K562 (cell line): ENCODE data around the gene DCDC2. TPM values are rescaled to one million over a fixed set of nuclear protein-coding genes. Genes with fewer than 3 reads are reported as not detected.

Experiments used
- ATAC-seq: fragments of 200-7000 bp; cut with Tn5 transposase; 3 replicates; pipeline ENCODE4 v1.9.1; 2020; ENCODE audit warnings: moderate library complexity
- BruUV-seq: library from RNA; stranded (reverse); fragments of 400-500 nt; replicated peaks from 2 replicates; lab custom pipeline; 2021; lab: Mats Ljungman, UMichigan
- CTCF ChIA-PET: fragments of 300-600 bp; formaldehyde crosslinking; extraction: SDS; loops from one replicate; lab custom pipeline; 2021; ENCODE audit warnings: low intra/inter-chr PET ratio; lab: Yijun Ruan, JAX
- POLR2A ChIA-PET: fragments of 300-600, 350-650 bp; sonication (Branson Sonifier 250); formaldehyde crosslinking; extraction: SDS; loops from one replicate; lab custom pipeline; 2021; ENCODE audit warnings: antibody characterized with exemption, inconsistent platforms; lab: Yijun Ruan, JAX
- DNase-seq, 4 experiments: peaks; one replicate each; pipeline versions ENCODE4 v3.0.0 to v3.0.0-alpha.2; 2011 to 2018; ENCODE audit warnings: low spot score in 3 of 4, mixed read lengths in 3 of 4; ENCODE audit errors: extremely low read depth in 1 of 4
- FAIRE-seq: peaks from 2 replicates; lab custom pipeline; 2011; peaks lifted over from hg19 to GRCh38; lab: Jason Lieb, UNC
- H2AFZ ChIP-seq: 2 replicates; pipeline ENCODE4 v1.6.0; 2011; ENCODE audit warnings: low read depth, low read length, control low read depth, inconsistent platforms
- H3K27ac ChIP-seq: fragments of 200-600 bp; 3 replicates; pipeline ENCODE4 v1.8.0; 2011; ENCODE audit warnings: low read depth, mild to moderate bottlenecking, control low read depth, inconsistent platforms, low read length, moderate library complexity, mixed read lengths; ENCODE audit errors: extremely low read depth
- H3K27me3 ChIP-seq, 2 experiments: fragments of 300-600 bp in 1 of 2; 2 replicates in 1 of 2; 3 replicates in 1 of 2; pipeline versions ENCODE4 v1.6.0 to v1.8.0; 2011; ENCODE audit warnings: inconsistent platforms in 2 of 2, low read length in 2 of 2, mild to moderate bottlenecking in 1 of 2, mixed read lengths in 1 of 2, moderate library complexity in 1 of 2; ENCODE audit not compliant: control insufficient read depth in 2 of 2, insufficient read depth in 2 of 2
- H3K36me3 ChIP-seq: fragments of 300-600 bp; 3 replicates; pipeline ENCODE4 v1.8.0; 2011; ENCODE audit warnings: mild to moderate bottlenecking, low read length, inconsistent platforms; ENCODE audit not compliant: control insufficient read depth, insufficient read depth
- H3K4me1 ChIP-seq, 2 experiments: fragments of 200-600 bp in 1 of 2; replicated peaks in 1 of 2; 2 replicates in 1 of 2; 3 replicates in 1 of 2; pipeline versions ENCODE4 v1.5.1 to v1.8.0; 2011; ENCODE audit warnings: inconsistent platforms in 2 of 2, low read length in 2 of 2, mild to moderate bottlenecking in 1 of 2, mixed read lengths in 1 of 2, moderate library complexity in 1 of 2; ENCODE audit not compliant: control insufficient read depth in 2 of 2, insufficient read depth in 2 of 2
- H3K4me2 ChIP-seq: 2 replicates; pipeline ENCODE4 v1.6.1; 2011; ENCODE audit warnings: low read length, control low read depth, inconsistent platforms, mixed read lengths; ENCODE audit not compliant: insufficient read depth
- H3K4me3 ChIP-seq: fragments of 200-600 bp; sonication (generic), shearing (Covaris generic); 2 replicates; pipeline ENCODE4 v1.5.1; 2016; ENCODE audit warnings: control low read depth, inconsistent platforms
- H3K79me2 ChIP-seq: fragments of 200-600 bp; 3 replicates; pipeline ENCODE4 v1.8.0; 2011; ENCODE audit warnings: low read length, inconsistent platforms; ENCODE audit not compliant: control insufficient read depth, insufficient read depth
- H3K9ac ChIP-seq, 2 experiments: 2 replicates each; pipeline versions ENCODE4 v1.6.0 to v1.6.1; 2011; ENCODE audit warnings: low read depth in 2 of 2, low read length in 2 of 2, control low read depth in 1 of 2, inconsistent platforms in 1 of 2, mild to moderate bottlenecking in 1 of 2, mixed read lengths in 1 of 2; ENCODE audit not compliant: insufficient read depth in 1 of 2
- H3K9me1 ChIP-seq: one replicate; pipeline ENCODE4 v1.6.0; 2011; ENCODE audit warnings: inconsistent platforms, mild to moderate bottlenecking, low read length, moderate library complexity; ENCODE audit not compliant: control insufficient read depth, insufficient read depth
- H3K9me3 ChIP-seq: replicated peaks from 2 replicates; pipeline ENCODE4 v1.5.1; 2011; ENCODE audit warnings: low read depth, low read length, inconsistent platforms; ENCODE audit not compliant: control insufficient read depth, insufficient read depth
- H4K20me1 ChIP-seq: replicated peaks from 2 replicates; pipeline ENCODE4 v1.6.1; 2011; ENCODE audit warnings: low read length, inconsistent platforms, mixed read lengths; ENCODE audit not compliant: control insufficient read depth, insufficient read depth
- BHLHE40 ChIP-seq: IDR thresholded peaks from 2 replicates; pipeline ENCODE4 v1.6.1; 2011; ENCODE audit warnings: low read length, improper control_type of control experiment
- CEBPG ChIP-seq, 3 experiments: fragments of 200-800 bp in 1 of 3; sonication (Bioruptor generic) in 1 of 3; sonication (generic) in 1 of 3; formaldehyde crosslinking in 1 of 3; IDR thresholded peaks in 2 of 3; conservative IDR thresholded peaks in 1 of 3; 2 replicates each; pipeline versions ENCODE4 v1.6.1 to v1.8.0; 2016 to 2022; ENCODE audit warnings: missing compliant biosample characterization in 2 of 3, missing genetic modification characterization in 2 of 3, mild to moderate bottlenecking in 1 of 3, missing genetic modification reagents in 1 of 3
- CHAMP1 ChIP-seq: fragments of 450-650 bp; IDR thresholded peaks from 2 replicates; pipeline ENCODE4 v1.6.1; 2016; ENCODE audit warnings: mild to moderate bottlenecking
- ETS1 ChIP-seq: conservative IDR thresholded peaks from 2 replicates; pipeline ENCODE4 v1.6.1; 2011; ENCODE audit warnings: low read depth, mild to moderate bottlenecking, low read length; ENCODE audit not compliant: control insufficient read depth
- GATA2 ChIP-seq: sonication (generic); formaldehyde crosslinking; IDR thresholded peaks from 2 replicates; pipeline ENCODE4 v1.4.0; 2020; ENCODE audit warnings: mild to moderate bottlenecking, missing genetic modification reagents
- GTF2F1 ChIP-seq: IDR thresholded peaks from 2 replicates; pipeline ENCODE4 v1.6.1; 2011; ENCODE audit warnings: low read depth, low read length, improper control_type of control experiment
- HLTF ChIP-seq: fragments of 450-650 bp; IDR thresholded peaks from 2 replicates; pipeline ENCODE4 v1.6.1; 2016
- HMGN3 ChIP-seq: IDR thresholded peaks from 2 replicates; pipeline ENCODE4 v1.6.1; 2011; ENCODE audit warnings: borderline replicate concordance, low read depth, mild to moderate bottlenecking, mixed read lengths, low read length; ENCODE audit not compliant: insufficient read length; ENCODE audit errors: extremely low read depth
- MIER1 ChIP-seq: fragments of 450-650 bp; IDR thresholded peaks from 2 replicates; pipeline ENCODE4 v1.6.1; 2016; ENCODE audit warnings: antibody characterized with exemption, mild to moderate bottlenecking, low read depth
- POLR2A ChIP-seq: fragments of 450-650 bp; conservative IDR thresholded peaks from 2 replicates; pipeline ENCODE4 v1.6.1; 2016
- POLR2H ChIP-seq: IDR thresholded peaks from 2 replicates; pipeline ENCODE4 v1.6.1; 2016; ENCODE audit warnings: missing genetic modification characterization, low read depth, mild to moderate bottlenecking, control low read depth, missing compliant biosample characterization, moderate library complexity
- POU5F1 ChIP-seq: fragments of 150-350 bp; IDR thresholded peaks from 2 replicates; pipeline ENCODE4 v1.6.1; 2014; ENCODE audit warnings: borderline replicate concordance, low read length, low read depth, mild to moderate bottlenecking; ENCODE audit not compliant: partially characterized antibody
- RHOXF2B ChIP-seq: fragments of 250-450 bp; sonication (Bioruptor Pico); conservative IDR thresholded peaks from 2 replicates; pipeline ENCODE4 v1.5.1; 2021
- ZBTB8A ChIP-seq: fragments of 450-650 bp; IDR thresholded peaks from 2 replicates; pipeline ENCODE4 v1.6.1; 2018; ENCODE audit warnings: mild to moderate bottlenecking, moderate library complexity; ENCODE audit not compliant: partially characterized antibody
- ZBTB9 ChIP-seq: fragments of 450-650 bp; formaldehyde crosslinking; IDR thresholded peaks from 2 replicates; pipeline ENCODE4 v1.4.0; 2020; ENCODE audit warnings: mild to moderate bottlenecking, moderate library complexity
- WGBS: fragments of 100-300 bp; shearing (Covaris generic); methylation state at CpG from one replicate; pipeline ENCODE4 v1.1.6; 2016; ENCODE audit warnings: low coverage, mixed read lengths; ENCODE audit not compliant: insufficient coverage; ENCODE audit errors: missing lambda C conversion rate; 5-methylcytosine and 5-hydroxymethylcytosine counted together
- in situ Hi-C: fragments of 300-500 bp; cut with MboI; formaldehyde crosslinking; loops from 4 replicates; pipeline ENCODE4 v1.15.0; 2018; ENCODE audit warnings: inconsistent platforms, mixed read lengths
- intact Hi-C: fragments of 100-400 bp; cut with micrococcal nuclease; formaldehyde crosslinking; loops from 2 replicates; pipeline ENCODE4 v1.14.2; 2022
- polyA plus RNA-seq, 8 experiments: library from polyadenylated mRNA; depleted of rRNA in 4 of 8; stranded (reverse) in 5 of 8; unstranded in 3 of 8; fragments of >200 nt; fragmentation: Nextera tagmentation in 2 of 8; fragmentation: Illumina TruSeq in 1 of 8; extraction: Ambion mirVana in 2 of 8; extraction: Trizol in 1 of 8; gene quantifications; 2 replicates each; pipeline versions ENCODE4 v1.2.1 to v1.2.3, GENCODE V29; 2011 to 2014; ENCODE audit warnings: inconsistent platforms in 1 of 8, missing spikeins in 1 of 8
- total RNA-seq, 7 experiments: library from RNA; depleted of rRNA in 6 of 7; stranded (reverse); fragments of >200 nt in 6 of 7; fragmentation: Illumina TruSeq in 2 of 7; extraction: Trizol in 2 of 7; gene quantifications; 2 replicates each; pipeline versions ENCODE4 v1.2.1 to v1.2.3, GENCODE V29; 2011 to 2021; ENCODE audit warnings: low replicate concordance in 1 of 7
- TF ChIP-seq, protein P1 (sequence below): sonication (generic); formaldehyde crosslinking; IDR thresholded peaks from 2 replicates; pipeline ENCODE4 v1.8.1; 2023; ENCODE audit warnings: mild to moderate bottlenecking, missing genetic modification reagents

The DCDC2 gene
- total and polyA plus RNA-seq, 9 of the 15 experiments (the other 6 are each of a cell fraction or from before 2014, with no cell fraction given), result 0.04 TPM; not detected in 8

GRCh38 chr6:24321538-24322162, 36.2 kb downstream of the DCDC2 start:
- no TSS peak for BruUV-seq
- no peak overlapping the region for H2AFZ ChIP-seq
- no peak for ATAC-seq

More at GRCh38 chr6:24321538-24322162, 36.2 kb downstream of the DCDC2 start:
- Histone ChIP-seq H3K79me2 (no peaks in the 10 kb centered on the region), H4K20me1 (no peaks in the 10 kb centered on the region), H3K9me1 (no peaks in the 10 kb centered on the region), H3K9ac (no peak overlapping the region), H3K4me2 (no peak overlapping the region), H3K27me3 (no peaks in the 10 kb centered on the region), H3K27ac (no peak overlapping the region), H3K4me1 (no peaks in the 10 kb centered on the region), H3K36me3 (no peaks in the 10 kb centered on the region), H3K4me3 (no peak overlapping the region), H3K9me3 (no peaks in the 10 kb centered on the region)
- ChIA-PET CTCF (no interaction called here), POLR2A (no interaction called here)
- 0% methylated on average over 5 of the region's 5 CpGs for WGBS
- in situ Hi-C loops, result no loop called here
- DNase-seq, result no peak
- TF ChIP-seq HLTF (no peak), ZBTB9 (CRISPR knock-in tag) (no peak), CEBPG (CRISPR knock-in tag; IDR thresholded peaks at IDR 0.05) (no peak), CEBPG (tag; conservative IDR thresholded peaks at IDR 0.05 in 1 of 2, IDR thresholded peaks at IDR 0.05 in 1 of 2) (no peak), BHLHE40 (no peak), GTF2F1 (no peak), GATA2 (CRISPR knock-in tag) (no peak), ZBTB8A (no peak), POU5F1 (no peak), ETS1 (no peak), MIER1 (no peak), POLR2A (no peak), POLR2H (tag) (no peak), RHOXF2B (CRISPR knock-in tag) (no peak), HMGN3 (no peak), CHAMP1 (no peak)
- TF ChIP-seq, protein P1, sequence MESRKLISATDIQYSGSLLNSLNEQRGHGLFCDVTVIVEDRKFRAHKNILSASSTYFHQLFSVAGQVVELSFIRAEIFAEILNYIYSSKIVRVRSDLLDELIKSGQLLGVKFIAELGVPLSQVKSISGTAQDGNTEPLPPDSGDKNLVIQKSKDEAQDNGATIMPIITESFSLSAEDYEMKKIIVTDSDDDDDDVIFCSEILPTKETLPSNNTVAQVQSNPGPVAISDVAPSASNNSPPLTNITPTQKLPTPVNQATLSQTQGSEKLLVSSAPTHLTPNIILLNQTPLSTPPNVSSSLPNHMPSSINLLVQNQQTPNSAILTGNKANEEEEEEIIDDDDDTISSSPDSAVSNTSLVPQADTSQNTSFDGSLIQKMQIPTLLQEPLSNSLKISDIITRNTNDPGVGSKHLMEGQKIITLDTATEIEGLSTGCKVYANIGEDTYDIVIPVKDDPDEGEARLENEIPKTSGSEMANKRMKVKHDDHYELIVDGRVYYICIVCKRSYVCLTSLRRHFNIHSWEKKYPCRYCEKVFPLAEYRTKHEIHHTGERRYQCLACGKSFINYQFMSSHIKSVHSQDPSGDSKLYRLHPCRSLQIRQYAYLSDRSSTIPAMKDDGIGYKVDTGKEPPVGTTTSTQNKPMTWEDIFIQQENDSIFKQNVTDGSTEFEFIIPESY, result no peak
- no peak for FAIRE-seq
- intact Hi-C loops, result no loop called here
